ENCODE results near the gene POLE2.
A peak's percentile ranks its signal among the peaks of the same experiment; 100 is the strongest.
"Not testable (repeated sequence)": the region's sequence is repeated elsewhere in the genome, so short reads cannot be mapped to it uniquely, and the experiment has no call there.

The POLE2 gene

GRCh38 chr14:49687942-49688700 lies at the start of gene POLE2:
Gene POLE2, minus strand, starts transcription at chr14:49688214. Its CDS starts 11 bp downstream, at chr14:49688203.
- DNase-seq: peak; percentile 83

DNA sequence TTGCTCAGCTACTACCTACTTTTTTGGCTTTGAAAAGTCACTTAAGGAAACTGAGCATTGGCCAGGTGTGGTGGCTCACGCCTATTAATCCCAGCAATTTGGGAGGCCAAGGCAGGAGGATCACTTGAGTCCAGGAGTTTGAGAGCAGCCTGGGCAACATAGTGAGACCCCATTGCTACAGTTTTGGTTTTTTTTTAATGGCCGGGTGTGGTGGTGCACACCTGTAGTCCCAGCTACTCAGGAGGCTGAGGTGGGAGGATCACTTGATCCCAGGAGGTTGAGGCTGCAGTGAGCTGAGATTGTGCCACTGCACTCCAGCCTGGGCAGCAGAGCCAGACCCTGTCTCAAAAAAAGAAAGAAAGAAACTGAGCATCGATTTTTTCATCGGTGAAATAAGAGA lies 47.7 kb upstream of the POLE2 start:
- DNase-seq: not testable (repeated sequence)

DNA sequence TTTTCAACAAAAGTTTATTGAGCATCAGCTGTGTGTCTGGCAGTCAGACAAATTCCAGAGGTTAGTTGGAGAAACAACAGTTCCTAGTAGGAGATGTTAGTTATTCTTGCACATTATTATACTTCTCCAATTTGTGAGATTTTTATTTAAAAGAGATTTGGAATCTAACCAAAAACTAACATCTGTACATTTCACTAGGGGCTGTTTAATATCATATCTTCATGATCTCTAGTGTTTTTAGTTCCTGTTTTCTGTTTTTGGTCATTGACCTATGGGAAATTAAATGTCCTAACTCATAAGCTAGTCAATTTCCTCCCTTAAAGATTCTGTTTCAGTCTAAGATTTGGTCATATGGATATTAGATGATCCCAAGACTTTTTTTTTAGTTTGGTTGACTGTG lies 45.8 kb upstream of the POLE2 start:
- no peak for DNase-seq

DNA sequence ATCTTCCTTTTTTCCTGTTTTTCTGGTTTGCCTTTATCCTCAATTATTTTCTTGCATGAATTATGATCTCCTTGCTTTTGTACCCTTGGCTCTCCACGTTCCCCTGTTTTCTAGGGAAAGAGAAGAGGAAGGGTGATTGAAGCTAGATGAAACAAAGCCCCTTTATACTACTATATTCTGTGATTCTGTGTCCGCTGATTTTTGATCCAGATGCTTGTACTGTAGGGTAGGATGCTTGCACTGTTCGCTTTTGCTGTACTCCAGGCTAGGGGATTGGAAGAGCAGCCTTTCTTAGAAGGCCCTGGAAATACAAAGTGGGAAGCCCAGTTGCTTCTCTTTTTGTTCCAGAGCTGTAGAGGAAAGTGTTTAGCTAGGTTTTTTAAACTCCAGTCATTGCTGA lies 44.9 kb upstream of the POLE2 start:
- no peak for DNase-seq

DNA sequence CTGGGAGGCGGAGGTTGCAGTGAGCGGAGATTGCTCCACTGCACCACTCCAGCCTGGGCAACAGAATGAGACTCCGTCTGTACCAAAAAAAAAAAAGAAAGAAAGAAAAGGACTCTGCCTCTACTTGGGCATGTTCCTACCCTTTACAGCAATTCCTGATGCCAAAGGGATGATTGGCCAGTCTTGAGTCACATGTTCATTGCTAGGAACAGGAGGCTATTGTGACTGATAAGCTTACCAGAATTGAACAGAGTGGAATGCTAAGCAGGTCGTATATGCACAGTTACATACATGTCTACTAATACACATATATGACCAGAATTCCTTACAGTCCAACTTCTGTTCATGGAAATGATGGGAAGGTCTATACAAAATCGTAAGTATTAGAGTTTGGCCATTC lies 39.2 kb upstream of the POLE2 start:
- no peak for DNase-seq

GRCh38 chr14:49721733-49722435 lies 33.9 kb upstream of the POLE2 start:
- not testable (repeated sequence) for DNase-seq

GRCh38 chr14:49720744-49721143 lies 32.7 kb upstream of the POLE2 start:
- DNase-seq: no peak

- not testable (repeated sequence) for DNase-seq
Measured at GRCh38 chr14:49710993-49711392, 23.0 kb upstream of the POLE2 start.

GRCh38 chr14:49704471-49704870 lies 16.5 kb upstream of the POLE2 start:
- not testable (repeated sequence) for DNase-seq

GRCh38 chr14:49703965-49704364 lies 16.0 kb upstream of the POLE2 start:
- no peak for DNase-seq

GRCh38 chr14:49702725-49703124 lies 14.7 kb upstream of the POLE2 start:
- DNase-seq: no peak

GRCh38 chr14:49693735-49694124 lies 5.7 kb upstream of the POLE2 start:
- DNase-seq: peak; percentile 7

DNA sequence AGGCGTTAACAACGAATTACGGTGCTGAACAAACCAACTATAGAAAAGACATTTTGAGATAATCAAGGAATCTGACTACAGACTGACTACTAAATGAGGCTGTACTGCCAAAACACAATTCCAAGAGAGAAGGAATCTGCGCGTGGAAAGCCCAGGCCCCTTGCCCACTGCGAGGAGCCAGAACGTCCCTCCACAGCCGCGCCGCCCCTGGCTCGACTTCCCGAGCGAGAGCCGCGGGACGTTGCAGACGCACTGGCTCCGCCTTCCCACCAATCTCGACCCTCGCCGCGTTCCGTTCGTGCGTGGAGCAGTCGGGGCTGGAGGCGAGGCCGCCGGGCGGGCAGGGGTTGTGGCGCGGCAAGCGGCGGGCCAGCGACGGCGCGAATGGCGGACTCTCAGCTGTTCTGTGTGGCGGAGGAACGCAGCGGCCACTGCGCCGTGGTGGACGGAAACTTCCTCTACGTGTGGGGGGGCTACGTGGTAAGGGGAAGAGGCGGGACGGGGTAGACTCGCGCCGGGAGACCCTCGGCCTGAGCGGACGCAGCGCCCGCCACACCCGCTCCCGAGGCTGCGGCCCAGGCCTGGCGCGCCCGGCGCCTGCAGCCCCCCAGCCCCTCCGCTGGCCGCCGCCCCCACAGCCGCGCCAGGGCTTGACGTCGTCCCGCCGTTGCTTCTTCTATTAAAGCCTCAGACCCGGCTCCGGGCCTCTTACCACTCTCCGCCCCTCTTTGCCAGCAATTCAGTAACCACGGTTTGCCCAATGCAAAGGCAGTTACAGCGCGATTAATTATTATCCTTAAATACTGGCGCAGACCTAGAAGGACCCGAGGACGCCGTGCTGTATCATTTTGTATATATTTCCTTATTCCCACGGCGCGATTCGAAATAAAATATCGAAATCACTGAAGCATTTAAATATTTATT lies 5.1 kb upstream of the POLE2 start, which contains the start of gene KLHDC1:
Gene KLHDC1, plus strand, starts transcription at position 310 of the 924 bp plus-strand sequence. Its CDS starts 75 bp downstream, at position 385.
- peak; percentile 88 for DNase-seq

- no peak for DNase-seq
Measured at GRCh38 chr14:49692193-49692757, 4.3 kb upstream of the POLE2 start.

DNA sequence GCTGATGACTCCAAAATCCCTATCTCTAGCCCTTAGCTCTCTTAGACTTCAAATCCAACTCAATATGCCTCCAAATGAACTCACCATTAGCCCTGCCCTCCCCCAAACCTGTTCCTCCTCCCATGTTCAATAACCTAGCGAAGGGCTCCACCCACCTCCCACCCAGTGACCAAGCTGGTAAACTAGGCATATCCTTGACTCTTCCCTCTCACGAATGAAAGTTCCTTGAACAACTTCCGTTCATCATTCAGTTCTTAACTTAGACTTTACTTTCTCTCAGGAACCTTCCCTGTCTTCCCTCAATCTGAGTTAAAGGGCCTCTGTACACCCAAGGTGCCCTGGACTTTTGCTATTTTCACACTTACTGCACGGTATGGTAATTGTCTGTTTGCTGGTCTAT lies 3.0 kb upstream of the POLE2 start:
- no peak for DNase-seq

DNA sequence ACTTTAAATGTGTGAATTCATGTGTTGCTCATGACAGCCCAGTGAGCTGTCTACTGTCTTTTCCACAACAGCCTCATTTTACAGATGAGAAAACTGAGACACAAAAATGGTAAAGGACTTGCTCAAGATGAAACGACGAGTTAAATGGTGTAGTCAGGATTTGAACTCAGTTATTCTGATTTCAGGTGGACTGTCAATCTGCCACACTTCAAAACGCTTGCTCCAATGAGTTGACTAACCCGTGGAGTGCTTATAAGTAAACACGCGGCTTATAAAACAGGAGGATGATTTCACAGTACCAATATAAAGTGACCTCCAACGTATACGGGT lies 652 bp upstream of the POLE2 start:
- no peak for DNase-seq

- no peak for DNase-seq
Measured at GRCh38 chr14:49686425-49686824, 1.6 kb downstream of the POLE2 start.

- no peak for DNase-seq
Measured at GRCh38 chr14:49679271-49679670, 8.7 kb downstream of the POLE2 start.

- DNase-seq: no peak
Measured at GRCh38 chr14:49677643-49678042, 10.4 kb downstream of the POLE2 start.

- DNase-seq: no peak
Measured at GRCh38 chr14:49673586-49673985, 14.4 kb downstream of the POLE2 start.

DNA sequence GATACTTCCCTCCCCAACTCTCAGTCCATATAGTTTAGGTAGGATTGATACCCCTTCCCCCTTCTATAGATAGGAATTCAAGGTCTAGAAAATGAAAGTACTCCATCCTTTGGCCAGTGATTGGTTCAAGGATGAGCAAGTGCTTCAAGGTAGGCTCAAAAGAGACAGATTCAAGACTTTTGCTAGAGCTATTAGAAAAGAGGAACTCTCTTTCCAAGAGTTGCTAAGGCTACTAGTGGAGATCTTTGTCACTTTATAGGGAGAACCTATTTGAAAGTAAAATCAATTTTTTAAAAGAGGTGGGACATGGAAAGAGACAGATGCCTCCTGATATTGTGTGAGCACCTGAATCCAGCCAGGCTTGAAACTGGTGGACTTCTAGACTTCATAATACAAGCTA lies 17.5 kb downstream of the POLE2 start:
- DNase-seq: no peak

GRCh38 chr14:49659526-49660455 lies 28.2 kb downstream of the POLE2 start:
- no peak for DNase-seq
